Lower lobe of right lung (tissue), 2 donors: ENCODE results near the gene MARCHF2. TPM values are rescaled to one million over a fixed set of nuclear protein-coding genes. Genes with fewer than 3 reads are reported as not detected.

Source experiments
- ATAC-seq, 2 donors: fragments of 200-7000 bp; cut with Tn5 transposase; one replicate each; pipeline ENCODE4 v1.9.1; 2020 to 2022; ENCODE audit warnings: mild to moderate bottlenecking in 2 of 2, moderate library complexity in 2 of 2
- DNase-seq: peaks from one replicate; pipeline ENCODE4 v3.0.0-alpha.2; 2020
- H3K27ac ChIP-seq: fragments of 200-600 bp; one replicate; pipeline ENCODE4 v1.8.0; 2022
- H3K27me3 ChIP-seq: fragments of 200-600 bp; one replicate; pipeline ENCODE4 v1.8.0; 2022; ENCODE audit warnings: low read depth
- H3K36me3 ChIP-seq: fragments of 200-600 bp; one replicate; pipeline ENCODE4 v1.8.0; 2022; ENCODE audit warnings: mild to moderate bottlenecking
- H3K4me1 ChIP-seq: fragments of 200-600 bp; one replicate; pipeline ENCODE4 v1.8.0; 2022
- H3K4me3 ChIP-seq: fragments of 200-600 bp; one replicate; pipeline ENCODE4 v1.8.0; 2022; ENCODE audit warnings: mild to moderate bottlenecking
- H3K9me3 ChIP-seq: fragments of 200-600 bp; one replicate; pipeline ENCODE4 v1.8.0; 2022
- intact Hi-C: fragments of 100-400 bp; cut with DNase I; formaldehyde crosslinking; loops from one replicate; pipeline ENCODE4 v1.11.0; 2022
- total RNA-seq: library from RNA; stranded (reverse); fragmentation: NEBNext Ultra II Directional; extraction: Animal tissue kit (Norgen Biotek cat#: 25700); gene quantifications from one replicate; pipeline ENCODE4 v1.2.1, GENCODE V29; 2021
- TF ChIP-seq, protein P1 (sequence below): fragments of 200-600 bp; IDR thresholded peaks from one replicate; pipeline ENCODE4 v1.8.0; 2022; ENCODE audit warnings: antibody characterized with exemption, mild to moderate bottlenecking
- donor health status: DM: no; HTN: yes; CAD: no; lungs with severe emphysema.

MARCHF2 gene
- total RNA-seq, 1 donor from 2014 or later: 60.1 TPM

DNA sequence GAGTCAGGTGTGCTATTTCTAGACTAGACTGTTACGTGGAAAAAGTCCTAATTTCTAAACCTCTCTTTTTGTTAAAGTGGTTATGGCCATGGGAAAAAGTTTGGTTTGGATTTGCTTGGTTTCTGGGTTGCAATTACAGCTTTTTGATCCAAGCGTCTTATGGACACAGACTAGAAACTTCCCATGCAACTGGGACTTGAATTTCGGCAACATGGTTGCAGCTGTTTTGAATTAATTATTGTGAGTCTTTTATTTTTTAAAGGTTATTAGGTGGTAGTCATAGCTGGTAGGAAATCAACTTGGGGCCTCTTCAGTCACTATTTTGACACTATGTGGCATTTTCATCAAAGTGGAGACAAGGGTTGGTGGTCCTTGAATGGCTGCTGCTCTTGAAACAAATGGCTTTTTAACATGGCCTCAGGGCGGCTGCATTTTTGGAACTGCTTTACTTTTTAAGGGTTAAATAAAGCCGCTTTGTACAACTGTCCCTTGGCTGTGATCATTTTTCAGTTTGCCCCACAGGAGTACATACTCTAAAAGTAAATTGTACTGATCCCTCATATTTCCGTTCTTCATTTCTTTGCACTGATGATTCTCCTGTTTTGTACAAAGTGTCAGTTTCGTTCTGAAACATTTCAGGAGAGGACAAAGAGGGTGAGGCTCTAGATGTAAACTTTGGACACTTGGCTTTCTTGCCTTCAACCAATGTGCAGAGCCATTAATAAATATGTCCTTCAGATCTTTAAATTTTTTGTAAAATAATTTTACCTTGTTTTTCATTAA lies 47.6 kb downstream of the MARCHF2 start:
- no peaks in the 10 kb centered on the region for H3K9me3 ChIP-seq
- peak overlapping the region; percentile 22 for H3K27ac ChIP-seq
- intact Hi-C loops: no loop called here
- peaks cover 63% of the 10 kb centered on the region for H3K36me3 ChIP-seq
- peak overlapping the region; percentile 7 for H3K4me3 ChIP-seq
- H3K4me1 ChIP-seq: peaks cover 77% of the 10 kb centered on the region
- TF ChIP-seq, protein P1, sequence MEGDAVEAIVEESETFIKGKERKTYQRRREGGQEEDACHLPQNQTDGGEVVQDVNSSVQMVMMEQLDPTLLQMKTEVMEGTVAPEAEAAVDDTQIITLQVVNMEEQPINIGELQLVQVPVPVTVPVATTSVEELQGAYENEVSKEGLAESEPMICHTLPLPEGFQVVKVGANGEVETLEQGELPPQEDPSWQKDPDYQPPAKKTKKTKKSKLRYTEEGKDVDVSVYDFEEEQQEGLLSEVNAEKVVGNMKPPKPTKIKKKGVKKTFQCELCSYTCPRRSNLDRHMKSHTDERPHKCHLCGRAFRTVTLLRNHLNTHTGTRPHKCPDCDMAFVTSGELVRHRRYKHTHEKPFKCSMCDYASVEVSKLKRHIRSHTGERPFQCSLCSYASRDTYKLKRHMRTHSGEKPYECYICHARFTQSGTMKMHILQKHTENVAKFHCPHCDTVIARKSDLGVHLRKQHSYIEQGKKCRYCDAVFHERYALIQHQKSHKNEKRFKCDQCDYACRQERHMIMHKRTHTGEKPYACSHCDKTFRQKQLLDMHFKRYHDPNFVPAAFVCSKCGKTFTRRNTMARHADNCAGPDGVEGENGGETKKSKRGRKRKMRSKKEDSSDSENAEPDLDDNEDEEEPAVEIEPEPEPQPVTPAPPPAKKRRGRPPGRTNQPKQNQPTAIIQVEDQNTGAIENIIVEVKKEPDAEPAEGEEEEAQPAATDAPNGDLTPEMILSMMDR: no peak
- no peaks in the 10 kb centered on the region for H3K27me3 ChIP-seq
- no peak for DNase-seq
- ATAC-seq: no peak

DNA sequence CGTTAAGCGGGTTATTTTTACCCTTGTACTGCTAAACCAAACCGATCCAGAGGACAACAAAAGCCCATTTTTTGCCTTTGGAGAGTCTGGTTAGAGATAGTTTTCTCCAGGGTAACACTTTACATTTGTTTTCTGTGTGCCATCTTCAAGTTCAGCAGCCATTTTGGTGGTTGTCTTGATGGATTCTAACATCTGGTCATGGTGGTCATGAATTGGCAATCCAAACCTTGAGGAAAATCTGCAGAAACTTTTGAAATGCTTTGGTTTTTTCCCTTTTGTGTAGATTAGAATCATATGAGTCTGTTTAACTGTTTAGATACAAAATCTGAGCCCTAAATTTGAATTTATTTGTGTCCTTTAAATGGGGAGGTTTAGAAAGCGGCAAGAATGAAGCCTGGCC lies 48.3 kb downstream of the MARCHF2 start:
- TF ChIP-seq, protein P1: no peak
- no peak for ATAC-seq
- H3K9me3 ChIP-seq: no peaks in the 10 kb centered on the region
- peaks cover 63% of the 10 kb centered on the region for H3K36me3 ChIP-seq
- H3K4me3 ChIP-seq: no peak overlapping the region
- intact Hi-C loops: no loop called here
- DNase-seq: no peak
- H3K27ac ChIP-seq: no peak overlapping the region
- no peaks in the 10 kb centered on the region for H3K27me3 ChIP-seq
- peaks cover 71% of the 10 kb centered on the region for H3K4me1 ChIP-seq

DNA sequence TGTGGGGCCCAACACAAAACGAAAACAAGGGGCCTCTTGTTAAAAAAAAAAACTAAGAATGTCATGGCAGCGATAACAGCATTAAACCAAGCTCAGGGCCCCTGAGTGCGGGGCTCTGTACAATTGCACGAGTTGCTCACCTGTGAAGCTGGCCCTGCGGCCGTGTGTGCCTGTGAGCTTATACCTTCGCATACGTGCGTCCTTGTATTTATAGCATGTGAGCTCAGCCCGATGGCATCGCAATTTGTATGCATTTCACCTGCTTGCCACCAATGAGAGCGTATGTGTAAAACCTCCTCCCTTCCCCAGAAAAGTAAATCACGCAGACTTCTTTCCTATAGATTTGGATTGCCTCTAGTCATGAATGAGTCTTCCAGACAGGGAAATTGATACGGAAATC lies 48.8 kb downstream of the MARCHF2 start:
- H3K9me3 ChIP-seq: no peaks in the 10 kb centered on the region
- peaks cover 68% of the 10 kb centered on the region for H3K4me1 ChIP-seq
- TF ChIP-seq, protein P1: no peak
- no peak overlapping the region for H3K27ac ChIP-seq
- H3K4me3 ChIP-seq: no peak overlapping the region
- H3K27me3 ChIP-seq: no peaks in the 10 kb centered on the region
- intact Hi-C loops: no loop called here
- DNase-seq: no peak
- peaks cover 63% of the 10 kb centered on the region for H3K36me3 ChIP-seq
- no peak for ATAC-seq

DNA sequence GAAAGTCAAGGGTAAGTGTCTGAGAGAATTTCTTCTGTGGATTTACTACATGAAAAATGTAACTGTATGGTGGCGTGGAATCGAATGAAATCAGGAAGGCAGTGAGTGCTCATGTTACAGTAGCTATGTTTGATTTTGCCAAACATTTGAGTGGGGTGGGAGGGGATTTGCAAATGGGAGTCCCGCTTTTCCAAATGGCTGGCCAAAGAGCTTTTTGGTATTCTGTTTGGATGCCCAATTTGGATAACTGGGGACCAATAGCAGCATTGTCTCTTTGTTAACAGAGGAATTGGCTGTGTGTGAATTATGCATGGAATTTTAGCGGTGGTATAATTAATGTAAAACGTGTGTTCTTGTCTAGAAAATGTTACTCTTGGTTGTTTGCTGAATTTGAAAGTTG lies 49.5 kb downstream of the MARCHF2 start:
- no peak for ATAC-seq

DNA sequence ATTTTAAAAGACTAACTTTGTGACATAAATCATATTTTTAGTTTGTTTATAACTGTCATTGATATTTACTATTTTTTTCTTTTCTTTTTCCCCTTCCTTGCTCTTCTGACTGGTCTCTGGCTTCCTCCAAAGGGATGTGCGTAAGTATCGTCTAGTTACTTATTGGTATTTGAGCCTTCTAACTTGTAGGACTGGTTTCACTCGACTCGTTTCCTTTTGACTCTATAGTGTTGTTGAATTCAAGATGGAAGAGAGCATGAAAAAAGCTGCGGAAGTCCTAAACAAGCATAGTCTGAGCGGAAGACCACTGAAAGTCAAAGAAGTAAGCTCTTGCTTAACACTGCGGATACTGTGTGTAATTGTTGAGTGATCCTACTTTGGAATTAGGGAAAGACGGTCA lies 50.3 kb downstream of the MARCHF2 start:
- DNase-seq: no peak
- Histone ChIP-seq H3K4me3 (no peak overlapping the region), H3K27me3 (no peaks in the 10 kb centered on the region), H3K9me3 (no peaks in the 10 kb centered on the region), H3K36me3 (peaks cover 72% of the 10 kb centered on the region), H3K4me1 (peaks cover 54% of the 10 kb centered on the region), H3K27ac (peak overlapping the region; percentile 29)
- intact Hi-C loops: no loop called here
- peak in 1 of 2 donors; percentile 46 for ATAC-seq
- TF ChIP-seq, protein P1: no peak

More for the DNA sequence above, 49.5 kb downstream of the MARCHF2 start:
- peaks cover 61% of the 10 kb centered on the region for H3K4me1 ChIP-seq
- no peak for DNase-seq
- intact Hi-C loops: no loop called here
- H3K27me3 ChIP-seq: no peaks in the 10 kb centered on the region
- TF ChIP-seq, protein P1: no peak
- peaks cover 64% of the 10 kb centered on the region for H3K36me3 ChIP-seq
- H3K4me3 ChIP-seq: no peak overlapping the region
- H3K9me3 ChIP-seq: no peaks in the 10 kb centered on the region
- no peak overlapping the region for H3K27ac ChIP-seq
